B cell (primary cell): ENCODE results near the gene TLE3.

Experiments
- CTCF ChIP-seq: fragments of 200-600 bp; IDR thresholded peaks from one replicate; pipeline ENCODE4 v1.8.0; 2022; ENCODE audit warnings: antibody characterized with exemption, mild to moderate bottlenecking
- EZH2 ChIP-seq: IDR thresholded peaks from 2 replicates; pipeline ENCODE4 v1.6.1; 2012; ENCODE audit warnings: borderline replicate concordance, low read depth, mild to moderate bottlenecking, moderate library complexity, low read length; ENCODE audit not compliant: insufficient read depth, poor library complexity, severe bottlenecking

GRCh38 chr15:70093070-70093469, 4.6 kb downstream of the TLE3 start:
- TF ChIP-seq CTCF: no peak
- no peak for TF ChIP-seq EZH2
